Stimulated activated CD8-positive, alpha-beta memory T cell treated with anti-CD3 and anti-CD28 coated beads, Interleukin-15, amount 100 ng/mL, for 24 hours (primary cell): ENCODE results near the gene PFKL.

Experiments used
- DNase-seq: peaks from one replicate; pipeline ENCODE4 v3.0.0-alpha.2; 2020; ENCODE audit warnings: low read depth

The PFKL gene

DNA sequence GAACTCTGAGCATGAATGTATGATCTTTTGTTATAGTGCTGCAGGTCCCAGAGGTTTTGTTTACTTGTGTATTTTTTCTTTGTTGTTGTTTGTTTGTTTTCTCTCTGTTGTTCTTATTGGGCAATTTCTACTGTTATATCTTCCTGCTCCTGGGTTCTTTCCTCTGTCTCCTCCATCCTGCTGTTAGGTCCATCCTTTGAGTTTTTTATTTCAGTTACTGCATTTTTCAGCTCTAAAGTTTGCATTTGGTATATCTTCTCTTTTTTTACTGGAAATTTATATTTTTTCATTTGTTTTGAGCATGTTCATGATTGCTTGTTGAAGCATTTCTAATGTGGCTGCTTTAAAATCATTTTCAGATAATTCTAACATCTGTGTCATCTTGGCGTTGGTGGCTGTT, 63.4 kb downstream of the PFKL start:
- DNase-seq: no peak

DNA sequence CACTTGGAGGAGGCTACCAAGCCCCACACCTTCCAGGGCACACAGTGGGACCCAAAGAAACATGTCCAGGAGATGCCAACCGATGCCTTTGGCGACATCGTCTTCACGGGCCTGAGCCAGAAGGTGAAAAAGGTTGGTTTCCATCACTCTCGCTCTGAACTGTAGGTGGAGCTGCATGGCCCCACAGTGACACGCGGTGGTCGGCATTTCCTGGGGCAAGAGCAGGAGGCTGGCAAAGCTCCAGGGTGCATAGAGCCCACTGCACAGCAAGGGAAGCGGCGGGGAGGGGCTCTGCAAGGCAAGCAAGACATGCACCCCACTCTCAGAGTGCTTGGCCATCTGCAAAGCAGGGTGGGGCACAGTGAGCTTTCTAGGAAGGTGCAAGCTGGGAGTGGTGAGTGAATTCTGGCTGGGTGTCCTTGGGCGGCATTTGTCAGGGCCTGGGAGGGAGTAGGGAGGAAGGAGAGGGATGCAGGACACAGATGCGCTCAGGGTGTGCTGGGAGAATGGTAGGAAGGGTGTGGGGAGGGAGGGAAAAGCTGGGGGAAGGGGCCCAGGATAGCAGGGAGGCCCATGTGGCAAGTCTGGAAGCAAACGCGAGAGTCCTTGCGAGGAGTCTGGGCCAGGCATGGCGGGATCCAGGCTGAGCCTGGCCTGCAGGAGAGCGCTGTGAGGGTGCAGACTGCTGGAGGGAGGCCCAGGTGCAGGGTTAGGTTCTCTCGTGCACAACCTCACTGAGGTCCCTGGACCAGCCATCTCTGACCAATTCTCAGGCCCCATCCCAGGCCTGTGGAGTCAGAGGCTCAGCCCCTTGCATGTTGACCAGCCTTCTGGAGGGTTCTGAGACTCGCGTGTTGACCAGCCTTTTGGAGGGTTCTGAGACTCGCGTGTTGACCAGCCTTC, 64.5 kb downstream of the PFKL start:
- DNase-seq: no peak

DNA sequence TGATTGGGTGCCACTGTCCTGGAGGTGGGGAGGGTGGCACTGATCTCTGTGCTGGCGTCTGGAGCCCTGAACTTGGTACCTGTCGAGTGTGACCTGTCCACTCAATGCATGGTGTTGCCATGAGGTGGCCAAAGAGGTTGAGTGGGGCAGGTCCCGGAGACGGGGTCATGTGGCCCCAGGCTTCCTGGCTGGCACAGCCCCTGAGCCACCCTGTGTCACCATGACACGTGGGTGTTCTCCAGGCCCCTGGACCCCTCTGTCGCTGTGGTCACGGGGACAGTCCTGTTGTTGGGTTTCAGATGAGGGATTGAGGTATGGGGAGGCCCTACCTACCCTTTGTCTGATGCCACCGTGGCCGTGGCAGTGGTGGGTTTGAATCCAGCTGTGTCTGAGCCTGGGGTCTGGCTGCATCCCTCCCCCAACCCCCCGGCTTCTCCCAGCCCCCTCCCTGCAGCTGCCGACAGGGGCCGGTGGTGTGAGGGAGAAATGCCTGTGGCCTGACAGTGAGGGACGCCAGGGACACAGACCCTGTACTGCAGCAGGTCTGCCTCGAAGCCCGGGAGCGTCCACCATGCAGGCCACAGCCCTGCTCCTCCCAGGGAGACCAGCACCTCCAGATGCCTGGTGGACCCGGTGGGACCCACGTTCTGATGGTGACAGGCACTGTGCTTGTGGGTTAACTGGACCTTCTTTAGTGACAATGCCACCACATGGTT, 65.6 kb downstream of the PFKL start:
- DNase-seq: no peak

DNA sequence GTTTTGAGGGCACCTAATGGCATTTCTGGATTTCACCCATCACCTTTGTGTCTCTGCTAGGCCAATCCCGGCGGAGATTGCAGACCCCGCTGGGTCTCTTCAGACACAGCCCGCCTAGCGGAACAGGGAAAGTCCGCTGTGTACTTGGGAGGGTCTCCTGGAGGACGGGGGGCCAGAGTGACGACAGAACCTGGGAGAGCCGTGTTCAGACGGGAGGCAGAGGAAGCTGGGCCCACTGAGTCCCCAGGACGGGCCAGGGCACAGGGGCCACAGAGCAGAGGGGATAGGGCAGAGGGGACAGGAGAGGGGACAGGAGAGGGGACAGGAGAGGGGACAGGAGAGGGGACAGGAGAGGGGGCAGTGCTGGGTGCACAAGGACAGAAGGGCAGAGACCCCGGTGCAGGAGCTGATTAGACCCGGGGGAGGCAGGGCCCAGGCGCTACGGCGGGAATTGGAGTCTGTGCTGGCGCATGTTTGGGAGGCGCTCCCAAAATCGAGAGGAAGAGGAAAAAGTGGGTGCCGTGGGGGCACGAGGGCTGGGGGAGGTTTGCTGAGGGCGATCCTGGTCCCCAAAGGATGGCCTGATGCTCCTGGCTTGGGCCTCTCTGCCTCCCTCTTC, 66.2 kb downstream of the PFKL start:
- no peak for DNase-seq

DNA sequence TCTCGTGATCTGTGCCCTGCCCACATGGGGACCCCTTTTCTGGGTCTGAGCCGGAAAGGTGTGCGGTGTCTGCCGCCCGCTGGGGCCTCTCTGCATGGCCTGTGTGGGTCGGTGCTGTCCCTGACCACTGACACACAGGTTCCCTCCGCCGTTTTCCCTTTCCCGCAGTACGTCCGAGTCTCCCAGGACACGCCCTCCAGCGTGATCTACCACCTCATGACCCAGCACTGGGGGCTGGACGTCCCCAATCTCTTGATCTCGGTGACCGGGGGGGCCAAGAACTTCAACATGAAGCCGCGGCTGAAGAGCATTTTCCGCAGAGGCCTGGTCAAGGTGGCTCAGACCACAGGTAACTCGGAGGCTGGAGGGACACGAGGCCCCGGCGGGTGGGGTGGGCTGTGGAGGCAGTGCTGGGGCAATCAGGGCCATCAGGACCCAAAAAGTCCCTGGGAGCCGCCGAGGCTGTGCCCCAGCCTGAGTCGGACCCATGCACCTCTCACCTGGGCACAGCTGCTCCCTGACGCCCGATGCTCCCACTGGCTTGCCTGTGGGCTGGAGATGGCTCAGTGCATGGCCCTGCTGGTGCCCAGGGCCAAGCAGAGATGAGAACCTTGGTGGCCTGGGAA, 66.8 kb downstream of the PFKL start:
- DNase-seq: no peak

DNA sequence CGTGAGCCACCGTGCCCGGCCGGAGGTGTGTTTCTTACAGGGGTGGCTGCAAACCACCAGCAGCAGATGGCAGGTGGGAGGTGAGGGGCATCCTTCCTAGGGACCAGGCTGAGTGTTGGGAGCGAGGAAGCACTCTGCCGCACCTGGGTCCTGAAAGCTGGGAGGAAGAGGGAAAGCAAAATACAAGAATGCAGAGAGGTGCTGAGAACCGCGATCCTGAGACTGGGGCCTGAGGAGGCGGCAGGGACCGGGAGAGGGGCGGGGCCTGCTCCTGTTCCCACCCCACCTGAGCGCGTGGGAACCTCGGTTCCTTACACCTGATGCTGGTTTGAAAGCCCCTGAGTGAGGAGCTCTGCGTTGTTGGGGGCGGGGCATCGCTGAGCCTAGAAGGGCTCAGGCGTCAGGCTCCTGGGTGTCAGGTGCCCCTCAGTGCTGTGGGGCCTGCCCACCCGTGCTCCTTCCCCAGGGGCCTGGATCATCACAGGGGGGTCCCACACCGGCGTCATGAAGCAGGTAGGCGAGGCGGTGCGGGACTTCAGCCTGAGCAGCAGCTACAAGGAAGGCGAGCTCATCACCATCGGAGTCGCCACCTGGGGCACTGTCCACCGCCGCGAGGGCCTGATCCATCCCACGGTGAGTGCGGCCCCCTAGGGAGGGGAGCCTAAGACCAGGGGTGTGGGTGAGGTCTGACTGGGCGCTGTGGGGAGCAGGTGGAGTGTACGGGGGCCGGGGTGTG, 69.0 kb downstream of the PFKL start:
- no peak for DNase-seq

DNA sequence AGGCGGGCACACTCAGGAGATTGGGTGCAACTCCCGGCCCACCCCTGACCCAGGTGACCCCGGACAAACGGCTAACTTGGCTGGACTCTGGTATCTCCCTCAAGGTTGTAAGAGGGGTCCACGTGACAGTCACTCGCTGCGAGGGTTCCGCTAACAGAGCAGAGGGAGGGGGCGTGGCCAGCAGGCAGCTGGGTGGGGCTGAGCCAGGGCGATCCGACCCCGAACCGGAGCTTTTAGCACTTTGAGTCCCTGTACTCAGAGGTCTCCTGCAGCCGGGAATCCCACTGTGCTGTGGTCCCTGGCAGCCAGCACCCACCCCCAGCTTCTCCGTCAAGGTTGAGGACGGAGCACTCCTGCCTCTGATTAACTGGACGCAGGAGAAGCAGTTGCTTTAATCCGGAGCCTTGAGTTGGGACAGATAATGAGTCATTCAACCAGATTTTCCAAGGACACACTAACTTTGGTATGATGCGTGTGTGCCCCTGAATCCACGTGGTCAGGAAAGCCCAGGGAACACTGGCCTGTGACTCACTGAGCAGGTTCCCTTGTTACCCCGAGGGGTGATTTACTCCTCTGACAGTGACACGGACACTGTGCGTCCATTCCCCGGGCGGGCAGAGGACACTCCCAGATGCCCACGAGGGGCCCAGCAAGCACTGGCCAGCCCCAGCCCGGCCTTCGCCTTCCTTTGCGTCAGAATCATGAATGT, 70.3 kb downstream of the PFKL start:
- no peak for DNase-seq

DNA sequence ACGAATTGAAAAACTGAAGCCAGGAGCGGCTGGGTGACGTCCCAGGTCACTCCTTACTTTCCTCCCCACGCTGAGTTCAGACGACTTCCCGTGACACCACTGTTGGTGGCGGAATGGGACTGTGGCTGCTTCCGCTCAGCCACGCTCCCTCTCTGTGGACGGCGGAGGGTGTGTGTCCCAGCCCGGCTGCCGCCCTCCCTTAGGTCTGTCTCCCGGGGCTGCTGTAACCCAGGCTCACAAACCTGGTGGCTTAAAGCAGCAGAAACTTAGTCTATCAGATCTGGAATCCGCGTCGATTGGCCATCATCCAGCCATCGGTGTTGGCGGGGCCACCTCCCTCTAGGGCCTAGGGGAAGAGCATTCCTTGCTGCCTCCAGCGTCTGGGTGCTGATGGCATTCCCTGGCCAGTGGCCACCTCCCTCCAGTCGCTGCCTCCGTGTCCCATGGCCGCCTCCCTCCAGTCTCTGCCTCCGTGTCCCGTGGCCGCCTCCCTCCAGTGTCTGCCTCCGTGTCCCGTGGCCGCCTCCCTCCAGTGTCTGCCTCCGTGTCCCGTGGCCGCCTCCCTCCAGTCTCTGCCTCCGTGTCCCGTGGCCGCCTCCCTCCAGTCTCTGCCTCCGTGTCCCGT, 71.0 kb downstream of the PFKL start:
- DNase-seq: no peak

DNA sequence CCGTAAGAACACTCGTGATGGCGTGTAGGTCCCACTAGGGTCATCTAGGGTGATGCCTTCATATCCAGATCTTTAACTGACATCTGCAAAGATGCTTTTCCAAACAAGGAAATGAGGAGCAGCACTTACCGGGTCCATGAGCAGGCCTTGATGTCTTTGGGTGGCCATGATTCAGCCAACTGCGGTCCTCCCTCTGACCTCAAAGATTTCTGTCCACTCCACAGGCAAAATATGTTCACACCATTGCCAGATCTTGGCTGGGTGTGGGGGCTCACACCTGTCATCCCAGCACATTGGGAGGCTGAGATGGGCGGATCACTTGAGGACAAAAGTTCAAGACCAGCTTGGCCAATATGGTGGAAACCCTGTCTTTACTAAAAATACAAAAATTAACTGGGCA, 71.7 kb downstream of the PFKL start:
- no peak for DNase-seq

DNA sequence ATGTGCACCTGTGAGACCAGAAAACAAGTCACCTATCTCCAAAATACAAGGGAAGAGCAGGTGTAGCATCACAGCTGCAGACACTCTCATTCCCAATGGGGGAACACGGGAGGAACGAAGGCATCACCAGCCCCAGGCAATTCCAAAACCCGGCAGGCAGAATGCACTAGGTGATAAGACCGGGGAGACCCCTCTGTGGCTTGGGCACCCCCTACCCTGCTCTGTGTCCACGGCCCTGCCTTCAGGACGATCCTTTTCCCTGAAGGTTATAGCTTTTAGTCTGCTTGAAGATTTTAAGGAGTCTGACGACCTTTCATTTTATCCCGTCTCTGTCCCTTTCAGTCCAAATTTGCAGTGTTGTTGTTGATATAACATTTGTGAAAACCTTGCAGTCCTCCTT, 72.8 kb downstream of the PFKL start:
- no peak for DNase-seq

DNA sequence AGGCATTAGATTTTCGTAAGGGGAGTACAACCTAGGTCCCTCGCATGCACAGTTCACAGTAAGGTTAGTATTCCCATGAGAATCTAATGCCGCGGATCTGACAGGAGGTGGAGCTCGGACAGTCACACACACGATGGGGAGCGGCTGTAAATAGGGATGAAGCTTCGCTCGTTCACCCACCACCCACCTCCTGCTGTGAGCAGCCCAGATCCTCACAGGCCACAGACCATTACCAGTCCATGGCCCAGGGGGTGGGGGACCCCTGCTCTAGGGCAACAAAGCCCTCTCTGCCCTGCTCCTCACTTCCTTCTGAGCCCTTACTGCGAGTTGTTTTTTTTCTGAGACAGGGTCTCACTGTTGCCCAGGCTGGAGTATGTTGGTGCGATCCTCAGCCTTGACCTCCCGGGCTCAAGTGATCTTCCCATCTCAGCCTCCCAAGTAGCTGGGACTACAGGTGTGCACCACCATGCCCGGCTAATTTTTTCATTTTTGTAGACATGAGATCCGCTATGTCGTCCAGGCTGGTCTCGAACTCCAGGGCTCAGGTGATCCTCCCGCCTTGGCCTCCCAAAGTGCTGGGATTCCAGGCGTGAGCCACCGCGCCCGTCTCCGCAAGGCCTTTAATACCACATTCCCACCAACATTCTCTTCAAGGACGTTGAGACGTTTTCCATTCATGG, 74.9 kb downstream of the PFKL start:
- DNase-seq: no peak

DNA sequence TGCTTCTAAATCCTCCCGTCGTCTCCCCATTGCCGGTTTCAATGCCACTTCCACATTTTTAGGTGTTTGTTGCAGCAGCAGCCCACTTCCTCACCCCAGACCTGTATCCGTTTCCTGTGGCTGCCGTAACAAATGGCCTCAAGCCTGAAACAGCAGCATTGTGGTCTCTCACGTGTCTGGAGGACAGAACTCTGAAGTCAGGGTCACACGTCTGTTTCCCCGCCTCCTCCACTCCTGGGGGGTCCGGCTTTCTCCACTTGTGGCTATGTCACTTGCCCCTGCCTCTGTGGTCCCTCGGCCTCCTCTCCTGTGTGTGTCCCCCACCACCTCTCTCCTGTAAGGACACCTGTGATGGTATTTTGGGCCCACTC, 75.4 kb downstream of the PFKL start:
- no peak for DNase-seq

DNA sequence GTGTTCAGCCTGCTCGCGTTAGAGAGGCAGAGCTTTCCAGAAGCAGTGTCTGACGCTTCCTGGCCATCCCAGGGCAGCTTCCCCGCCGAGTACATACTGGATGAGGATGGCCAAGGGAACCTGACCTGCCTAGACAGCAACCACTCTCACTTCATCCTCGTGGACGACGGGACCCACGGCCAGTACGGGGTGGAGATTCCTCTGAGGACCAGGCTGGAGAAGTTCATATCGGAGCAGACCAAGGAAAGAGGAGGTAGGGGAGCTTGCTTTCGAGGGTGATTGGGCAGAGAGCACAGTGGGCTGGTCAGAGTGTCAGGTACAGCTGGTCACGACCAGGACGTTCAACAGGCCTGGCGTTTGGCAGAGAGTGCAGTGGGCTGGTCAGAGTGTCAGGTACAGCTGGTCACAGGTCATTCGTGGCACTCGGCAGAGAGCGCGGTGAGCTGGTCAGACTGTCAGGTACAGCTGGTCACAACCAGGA, 75.9 kb downstream of the PFKL start:
- DNase-seq: no peak

DNA sequence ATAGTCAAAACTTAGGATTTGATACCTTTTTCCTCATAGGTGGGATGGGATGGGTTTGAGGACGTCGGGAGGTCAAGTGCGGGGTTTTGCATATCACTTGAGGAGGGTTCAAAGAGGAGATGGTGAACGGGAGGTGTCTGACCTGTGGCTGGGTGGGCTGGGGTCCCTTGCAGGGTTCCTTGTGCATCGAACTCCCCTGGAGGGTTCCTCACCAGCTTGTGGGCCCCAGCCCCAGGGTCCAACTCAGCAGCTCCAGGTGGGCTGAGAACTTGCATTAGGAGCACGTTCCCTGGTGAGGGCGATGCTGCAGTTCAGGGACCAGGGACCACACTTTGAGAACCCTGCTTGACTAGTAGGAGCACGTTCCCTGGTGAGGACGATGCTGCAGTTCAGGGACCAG, 76.8 kb downstream of the PFKL start:
- no peak for DNase-seq
